Measurements from ENCODE around the gene MT1H.
"Not testable (repeated sequence)": the region's sequence is repeated elsewhere in the genome, so short reads cannot be mapped to it uniquely, and the experiment has no call there.

The MT1H gene

GRCh38 chr16:56665286-56666261, 4.0 kb upstream of the MT1H start:
- DNase-seq: not testable (repeated sequence)

- peak; percentile 67 for DNase-seq
Measured at GRCh38 chr16:56667581-56668571, 1.7 kb upstream of the MT1H start, which contains the start of gene MT1G. TSS of gene MT1G (minus strand) at chr16:56668065. CDS start at chr16:56667993, 72 bp downstream.

- DNase-seq: no peak
Measured at GRCh38 chr16:56669840-56670619, 416 bp downstream of the MT1H start.

GRCh38 chr16:56670620-56670934, 963 bp downstream of the MT1H start:
- DNase-seq: no peak

- not testable (repeated sequence) for DNase-seq
Measured at GRCh38 chr16:56671691-56672090, 2.1 kb downstream of the MT1H start.

GRCh38 chr16:56672171-56672570, 2.6 kb downstream of the MT1H start:
- DNase-seq: not testable (repeated sequence)

DNA sequence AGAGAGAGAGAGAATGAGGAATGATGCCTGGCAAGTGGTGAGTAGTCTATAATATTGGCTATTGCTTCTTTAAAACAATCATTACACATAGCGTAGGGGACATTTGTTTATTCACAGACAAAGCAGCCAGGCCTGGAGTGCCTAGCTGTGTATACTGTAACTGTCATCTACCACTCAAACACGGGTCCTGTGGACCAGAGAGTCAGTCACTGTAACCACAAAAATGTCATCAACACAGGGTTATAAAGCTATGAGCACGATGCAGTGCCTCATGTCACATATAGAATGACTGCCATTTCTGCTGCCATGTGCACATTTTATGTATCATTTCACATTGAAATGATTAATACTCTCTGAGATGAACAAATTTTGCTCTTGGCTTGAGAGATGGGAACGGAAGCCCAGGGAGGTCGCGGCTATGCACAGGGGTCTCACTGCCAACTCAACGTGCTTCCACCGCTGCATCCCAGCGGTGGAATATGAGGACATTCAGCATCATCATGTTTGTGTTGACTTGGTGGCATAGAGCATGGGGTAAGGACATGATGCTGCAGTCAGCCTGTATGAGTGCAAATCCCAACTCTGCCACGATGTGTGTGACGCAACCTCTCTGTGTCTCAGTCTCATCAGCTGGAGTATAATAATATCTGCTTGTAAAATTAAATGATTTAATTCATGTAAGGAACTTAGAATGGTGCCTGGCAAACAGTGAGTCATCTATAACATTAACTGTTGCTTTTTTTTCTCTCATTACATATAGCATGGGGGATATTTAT, 3.3 kb downstream of the MT1H start:
- no peak for DNase-seq

GRCh38 chr16:56673921-56674320, 4.3 kb downstream of the MT1H start:
- DNase-seq: no peak

- DNase-seq: not testable (repeated sequence)
Measured at GRCh38 chr16:56674570-56674969, 5.0 kb downstream of the MT1H start.

GRCh38 chr16:56675685-56676210, 6.1 kb downstream of the MT1H start:
- no peak for DNase-seq

DNA sequence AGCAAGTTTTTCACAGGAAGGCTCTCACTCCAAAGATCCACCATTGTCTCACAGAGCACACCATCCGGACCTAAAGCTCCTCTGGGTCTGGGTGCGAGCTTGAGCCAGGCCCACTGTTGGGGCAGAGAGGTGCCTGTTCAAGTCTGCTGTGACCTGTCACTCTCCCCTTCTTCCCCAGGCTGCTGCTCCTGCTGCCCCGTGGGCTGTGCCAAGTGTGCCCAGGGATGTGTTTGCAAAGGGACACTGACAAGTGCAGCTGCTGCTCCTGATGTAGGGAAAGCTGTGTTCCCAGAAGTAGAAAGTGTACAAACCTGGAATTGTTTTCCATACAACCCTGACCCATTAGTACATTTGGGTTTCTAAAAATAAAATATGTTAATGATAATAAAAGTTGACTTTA, 7.9 kb downstream of the MT1H start:
- DNase-seq: no peak

- no peak for DNase-seq
Measured at GRCh38 chr16:56679078-56679730, 9.6 kb downstream of the MT1H start.

- no peak for DNase-seq
Measured at GRCh38 chr16:56679818-56680217, 10.2 kb downstream of the MT1H start.

GRCh38 chr16:56681939-56682702, 12.5 kb downstream of the MT1H start, which contains the start of gene MT1X:
TSS of gene MT1X (plus strand) at chr16:56682470. CDS start at chr16:56682541, 71 bp downstream.
- DNase-seq: peak; percentile 83

DNA sequence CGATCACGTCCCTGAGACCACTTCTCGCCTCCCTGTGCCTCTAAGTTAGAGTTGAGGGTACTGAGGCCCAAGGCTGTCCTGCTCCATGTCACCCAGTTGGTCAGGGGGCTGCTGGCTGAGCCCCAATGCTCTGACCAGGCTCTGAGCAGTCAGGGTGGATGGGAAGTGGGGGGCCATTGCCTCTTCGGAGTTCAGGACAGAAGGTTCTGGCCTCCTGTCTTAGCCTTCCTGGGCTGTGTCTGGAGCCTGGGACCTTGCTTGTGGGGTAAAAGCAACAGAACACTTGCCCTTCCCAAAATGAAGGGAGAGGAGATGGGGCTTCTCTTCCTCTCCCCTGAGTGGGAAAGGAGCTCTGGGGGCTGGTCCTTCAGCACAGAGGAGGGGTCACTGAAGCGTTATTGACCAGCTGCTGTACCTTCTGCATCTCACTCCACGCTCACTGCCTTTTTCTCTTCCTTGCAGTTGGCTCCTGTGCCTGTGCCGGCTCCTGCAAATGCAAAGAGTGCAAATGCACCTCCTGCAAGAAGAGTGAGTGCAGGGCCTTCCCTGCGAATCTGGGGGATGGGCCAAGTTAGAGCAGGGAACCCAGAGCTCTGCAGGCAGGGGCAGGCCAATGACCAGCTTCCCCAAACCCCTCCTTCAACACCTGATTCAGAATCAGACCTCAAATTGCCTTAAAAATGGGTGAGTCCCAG, 13.2 kb downstream of the MT1H start:
- DNase-seq: no peak

GRCh38 chr16:56683424-56684172, 14.0 kb downstream of the MT1H start:
- no peak for DNase-seq

DNA sequence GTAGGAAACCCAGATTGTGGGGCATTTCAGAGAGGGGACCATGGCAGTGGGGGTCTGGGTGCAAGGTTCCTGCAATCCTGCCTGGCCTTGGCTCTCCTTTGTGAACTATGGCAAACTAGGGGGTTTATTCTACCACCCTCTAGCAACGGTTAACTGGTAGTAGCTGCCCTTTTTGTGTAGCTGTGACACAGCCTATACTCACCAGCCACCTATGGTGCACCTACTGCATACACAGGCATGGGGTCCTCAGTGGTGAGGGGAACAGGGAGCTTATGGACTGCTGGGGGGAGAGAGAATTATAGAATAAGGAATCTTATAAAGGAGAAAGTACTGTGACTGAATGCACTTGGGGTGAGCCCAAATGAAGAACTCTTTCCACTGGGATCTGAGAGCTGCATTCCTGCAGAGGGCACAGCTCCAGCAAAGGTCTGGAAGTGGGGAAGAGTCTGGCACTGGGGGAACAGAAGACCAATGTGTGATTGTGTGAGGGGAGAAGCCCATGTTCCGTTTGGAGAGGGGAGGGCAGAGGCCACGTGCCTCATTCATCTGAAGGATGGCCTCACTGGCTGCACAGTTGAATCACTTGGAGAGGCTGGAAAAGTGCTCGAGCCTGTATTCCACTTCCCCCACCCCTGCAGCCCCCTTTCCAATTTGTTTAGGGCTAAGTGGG, 14.8 kb downstream of the MT1H start:
- no peak for DNase-seq
